Upper lobe of left lung (tissue), 4 donors: ENCODE data around the gene PPP3CA.

ENCODE experiments used
- CTCF ChIP-seq, 6 experiments: fragments of 450-650 bp in 4 of 6; fragments of 200-600 bp in 2 of 6; sonication (generic) in 2 of 6; IDR thresholded peaks; one replicate each; pipeline ENCODE4 v1.5.1; 2016 to 2019; ENCODE audit warnings: antibody characterized with exemption in 6 of 6
- POLR2A ChIP-seq, 4 donors: fragments of 450-650 bp; IDR thresholded peaks; one replicate each; pipeline ENCODE4 v1.5.1; 2016 to 2017; ENCODE audit warnings: antibody characterized with exemption in 4 of 4, mild to moderate bottlenecking in 2 of 4
- POLR2AphosphoS5 ChIP-seq, 2 donors: sonication (generic); formaldehyde crosslinking; IDR thresholded peaks; one replicate each; pipeline ENCODE4 v1.5.1; 2017; ENCODE audit warnings: antibody characterized with exemption in 2 of 2

- TF ChIP-seq POLR2AphosphoS5 (IDR thresholded peaks at IDR 0.05) (no peak), CTCF (IDR thresholded peaks at IDR 0.05) (no peak), POLR2A (IDR thresholded peaks at IDR 0.05) (no peak)
Observed at GRCh38 chr4:101322743-101323142, 24.6 kb downstream of the PPP3CA start.
